Hippocampal formation (tissue), 2 donors: ENCODE results near the gene BTNL9.
"Not testable (repeated sequence)": the region's sequence is repeated elsewhere in the genome, so short reads cannot be mapped to it uniquely, and the experiment has no call there.

ENCODE experiments used
- DNase-seq, 2 donors: peaks; one replicate each; lab custom pipeline; 2025; lab: John Stamatoyannopoulos, UW

The BTNL9 gene

GRCh38 chr5:181100121-181100875 is 60.2 kb downstream of the BTNL9 start:
- DNase-seq: no peak

- DNase-seq: not testable (repeated sequence)
Measured at GRCh38 chr5:181101030-181101641, 61.1 kb downstream of the BTNL9 start.

- not testable (repeated sequence) for DNase-seq
Measured at GRCh38 chr5:181101930-181102674, 62.0 kb downstream of the BTNL9 start.

- not testable (repeated sequence) for DNase-seq
Measured at GRCh38 chr5:181104259-181104568, 64.1 kb downstream of the BTNL9 start.

- not testable (repeated sequence) for DNase-seq
Measured at GRCh38 chr5:181104606-181105390, 64.7 kb downstream of the BTNL9 start.

GRCh38 chr5:181105391-181106025 is 65.4 kb downstream of the BTNL9 start:
- no peak for DNase-seq

- no peak for DNase-seq
Measured at GRCh38 chr5:181107699-181108098, 67.6 kb downstream of the BTNL9 start.

GRCh38 chr5:181108578-181109165 is 68.6 kb downstream of the BTNL9 start:
- no peak for DNase-seq

GRCh38 chr5:181109489-181110013 is 69.5 kb downstream of the BTNL9 start:
- no peak for DNase-seq

GRCh38 chr5:181111010-181111409 is 70.9 kb downstream of the BTNL9 start:
- no peak for DNase-seq
